ENCODE results near the gene NKAIN2. TPM values are rescaled to one million over a fixed set of nuclear protein-coding genes. Genes with fewer than 3 reads are reported as not detected.

NKAIN2 gene
- total RNA-seq, 1 experiment from 2014 or later: 2.7 TPM

DNA sequence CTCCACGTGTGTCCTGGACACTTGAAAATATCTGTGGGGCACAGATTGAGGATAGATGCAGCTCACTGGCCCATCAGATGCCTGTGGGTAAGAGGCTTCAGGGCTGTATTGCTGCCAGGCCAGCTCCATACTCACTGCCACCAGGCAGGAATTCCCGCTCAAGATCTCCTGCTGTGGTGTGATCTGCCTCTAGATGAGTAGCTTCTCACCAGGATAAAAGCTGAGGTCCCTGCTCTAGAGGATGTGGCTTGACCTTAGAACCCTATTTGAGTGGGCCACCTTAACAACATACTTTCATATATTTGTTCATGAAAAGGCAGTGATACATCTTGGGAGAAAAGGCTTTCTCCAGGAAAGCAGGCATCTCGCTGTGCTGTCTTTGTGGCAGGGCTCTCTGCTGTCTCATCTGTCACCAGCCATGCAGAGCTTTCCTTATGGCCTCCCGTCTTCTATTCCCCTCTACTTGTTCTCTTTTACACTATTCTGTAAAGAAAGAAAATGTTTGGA lies 992.9 kb downstream of the NKAIN2 start:
- DNase-seq (ENCODE audit: unreplicated experiment): no peak
- Mint-ChIP-seq H3K27me3 (ENCODE audit: insufficient read depth, unreplicated experiment) (no peaks in the 10 kb centered on the region), H3K9me3 (ENCODE audit: unreplicated experiment) (no peaks in the 10 kb centered on the region), H3K36me3 (ENCODE audit: insufficient read depth, unreplicated experiment) (no peaks in the 10 kb centered on the region), H3K4me3 (ENCODE audit: unreplicated experiment) (no peak overlapping the region), H3K27ac (ENCODE audit: low read depth, unreplicated experiment) (no peak overlapping the region), H3K4me1 (ENCODE audit: insufficient read depth, unreplicated experiment) (peaks cover 16% of the 10 kb centered on the region)
- ChIA-PET POLR2A (interaction anchor here (0.6 to 2.5 kb wide), 3 partner anchors 255 to 1357 kb away, joined by 3 to 11 read pairs (median 3); no protein-coding TSS in a partner anchor), CTCF (interaction anchor here (0.5 to 3.8 kb wide), 32 partner anchors 10 to 1384 kb away, joined by 3 to 71 read pairs (median 4); no protein-coding TSS in a partner anchor)
- intact Hi-C loops (cut with micrococcal nuclease): loop anchor here (1.0 to 10.0 kb wide), 4 partner anchors 592 to 1380 kb away; no protein-coding TSS in a partner anchor
- TF ChIP-seq, protein P1, sequence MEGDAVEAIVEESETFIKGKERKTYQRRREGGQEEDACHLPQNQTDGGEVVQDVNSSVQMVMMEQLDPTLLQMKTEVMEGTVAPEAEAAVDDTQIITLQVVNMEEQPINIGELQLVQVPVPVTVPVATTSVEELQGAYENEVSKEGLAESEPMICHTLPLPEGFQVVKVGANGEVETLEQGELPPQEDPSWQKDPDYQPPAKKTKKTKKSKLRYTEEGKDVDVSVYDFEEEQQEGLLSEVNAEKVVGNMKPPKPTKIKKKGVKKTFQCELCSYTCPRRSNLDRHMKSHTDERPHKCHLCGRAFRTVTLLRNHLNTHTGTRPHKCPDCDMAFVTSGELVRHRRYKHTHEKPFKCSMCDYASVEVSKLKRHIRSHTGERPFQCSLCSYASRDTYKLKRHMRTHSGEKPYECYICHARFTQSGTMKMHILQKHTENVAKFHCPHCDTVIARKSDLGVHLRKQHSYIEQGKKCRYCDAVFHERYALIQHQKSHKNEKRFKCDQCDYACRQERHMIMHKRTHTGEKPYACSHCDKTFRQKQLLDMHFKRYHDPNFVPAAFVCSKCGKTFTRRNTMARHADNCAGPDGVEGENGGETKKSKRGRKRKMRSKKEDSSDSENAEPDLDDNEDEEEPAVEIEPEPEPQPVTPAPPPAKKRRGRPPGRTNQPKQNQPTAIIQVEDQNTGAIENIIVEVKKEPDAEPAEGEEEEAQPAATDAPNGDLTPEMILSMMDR (IDR thresholded peaks at IDR 0.05; ENCODE audit: unreplicated experiment): no peak
- no TSS peak for BruUV-seq (replicated peaks)

DNA sequence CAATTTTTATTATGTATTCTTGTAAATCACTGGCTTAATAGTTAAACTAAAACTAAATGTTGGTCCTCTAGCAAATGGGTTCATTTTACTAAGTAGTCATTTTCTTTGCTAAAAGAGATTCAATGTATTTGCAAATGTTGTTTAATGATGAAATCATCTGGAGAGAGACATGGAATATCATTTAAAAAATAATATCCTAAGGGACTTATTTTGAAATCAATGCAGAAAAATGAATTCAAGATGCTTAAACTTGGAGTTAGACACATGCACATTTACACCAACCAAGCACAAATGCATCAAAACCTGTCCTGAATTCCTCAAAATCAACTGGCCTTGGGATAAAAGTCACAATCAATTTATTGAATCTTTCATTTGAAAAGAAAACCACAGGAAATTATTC lies 993.6 kb downstream of the NKAIN2 start:
- peaks cover 15% of the 10 kb centered on the region for H3K4me1 Mint-ChIP-seq (ENCODE audit: insufficient read depth, unreplicated experiment)
- no peak overlapping the region for H3K4me3 Mint-ChIP-seq (ENCODE audit: unreplicated experiment)
- TF ChIP-seq, protein P1 (IDR thresholded peaks at IDR 0.05; ENCODE audit: unreplicated experiment): no peak
- DNase-seq (ENCODE audit: unreplicated experiment): no peak
- intact Hi-C loops (cut with micrococcal nuclease): loop anchor here (2.0 to 10.0 kb wide), 2 partner anchors 592 to 1380 kb away; no protein-coding TSS in a partner anchor
- H3K27ac Mint-ChIP-seq (ENCODE audit: low read depth, unreplicated experiment): no peak overlapping the region
- CTCF ChIA-PET: interaction anchor here (2.8 to 3.8 kb wide), 2 partner anchors 995 to 1019 kb away, joined by 54 to 71 read pairs; no protein-coding TSS in a partner anchor
- H3K27me3 Mint-ChIP-seq (ENCODE audit: insufficient read depth, unreplicated experiment): no peaks in the 10 kb centered on the region
- H3K9me3 Mint-ChIP-seq (ENCODE audit: unreplicated experiment): no peaks in the 10 kb centered on the region
- no peaks in the 10 kb centered on the region for H3K36me3 Mint-ChIP-seq (ENCODE audit: insufficient read depth, unreplicated experiment)
- BruUV-seq (replicated peaks): no TSS peak
- POLR2A ChIA-PET: no interaction called here

DNA sequence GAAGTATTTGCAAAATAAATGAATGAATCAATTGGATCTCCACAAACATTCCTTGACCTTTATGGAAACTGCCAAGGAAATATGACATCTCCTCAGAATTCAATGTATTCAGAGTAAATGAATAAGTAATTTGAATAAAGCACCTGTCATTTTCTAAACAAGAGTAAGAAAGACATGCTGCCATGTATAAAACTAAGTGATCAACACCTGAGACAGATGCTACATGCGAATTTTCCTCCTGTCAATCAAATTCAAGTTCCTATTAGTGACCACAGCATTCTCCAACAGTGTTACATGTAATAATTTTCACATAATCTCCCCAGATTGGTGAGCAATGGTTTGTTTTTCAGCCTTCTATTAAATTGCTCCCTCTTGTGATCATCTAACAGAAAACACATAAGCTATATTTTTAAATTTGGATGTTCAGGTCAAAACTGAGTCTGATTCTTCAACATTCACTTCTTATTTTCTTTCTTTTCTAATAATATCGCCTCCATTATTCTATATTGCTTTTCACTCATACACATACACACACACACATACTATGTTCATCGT lies 995.4 kb downstream of the NKAIN2 start:
- intact Hi-C loops (cut with micrococcal nuclease): loop anchor here (10.0 kb wide), 1 partner anchor 594 kb away; no protein-coding TSS in a partner anchor
- Mint-ChIP-seq H3K27me3 (ENCODE audit: insufficient read depth, unreplicated experiment) (no peaks in the 10 kb centered on the region), H3K27ac (ENCODE audit: low read depth, unreplicated experiment) (no peak overlapping the region), H3K4me3 (ENCODE audit: unreplicated experiment) (no peak overlapping the region), H3K9me3 (ENCODE audit: unreplicated experiment) (no peaks in the 10 kb centered on the region), H3K4me1 (ENCODE audit: insufficient read depth, unreplicated experiment) (no peaks in the 10 kb centered on the region), H3K36me3 (ENCODE audit: insufficient read depth, unreplicated experiment) (no peaks in the 10 kb centered on the region)
- TF ChIP-seq, protein P1 (IDR thresholded peaks at IDR 0.05; ENCODE audit: unreplicated experiment): peak; percentile 26
- BruUV-seq (replicated peaks): no TSS peak
- DNase-seq (ENCODE audit: unreplicated experiment): peak; percentile 9
- POLR2A ChIA-PET: interaction anchor here (1.0 kb wide), 1 partner anchor 989 kb away, joined by 3 read pairs; no protein-coding TSS in a partner anchor
- CTCF ChIA-PET: interaction anchor here (0.6 to 3.0 kb wide), 12 partner anchors 53 to 1477 kb away, joined by 3 to 17 read pairs (median 3); no protein-coding TSS in a partner anchor

DNA sequence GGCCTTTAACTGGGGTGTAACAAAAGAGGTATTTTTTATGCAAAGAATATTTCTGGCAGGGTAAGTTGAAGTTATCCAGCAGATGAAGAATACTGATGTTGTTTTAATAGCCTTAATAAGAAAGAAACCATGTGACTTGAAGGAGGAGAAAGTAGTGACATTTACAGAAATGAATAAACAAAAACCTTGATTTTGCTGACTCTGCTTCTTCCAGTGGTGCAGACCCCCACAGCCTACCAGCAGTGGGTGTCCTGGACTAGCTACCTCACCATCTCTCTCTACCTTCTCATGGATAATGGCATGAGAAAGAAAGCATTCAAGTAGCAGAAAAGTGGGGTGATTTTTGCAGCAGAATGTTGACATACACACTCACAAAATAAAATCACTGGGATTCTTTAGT lies 996.0 kb downstream of the NKAIN2 start:
- ChIA-PET CTCF (interaction anchor here (0.6 to 3.0 kb wide), 12 partner anchors 53 to 1478 kb away, joined by 3 to 17 read pairs (median 3); no protein-coding TSS in a partner anchor), POLR2A (interaction anchor here (1.0 kb wide), 1 partner anchor 990 kb away, joined by 3 read pairs; no protein-coding TSS in a partner anchor)
- BruUV-seq (replicated peaks): no TSS peak
- Mint-ChIP-seq H3K36me3 (ENCODE audit: insufficient read depth, unreplicated experiment) (no peaks in the 10 kb centered on the region), H3K27me3 (ENCODE audit: insufficient read depth, unreplicated experiment) (no peaks in the 10 kb centered on the region), H3K27ac (ENCODE audit: low read depth, unreplicated experiment) (no peak overlapping the region), H3K4me1 (ENCODE audit: insufficient read depth, unreplicated experiment) (no peaks in the 10 kb centered on the region), H3K4me3 (ENCODE audit: unreplicated experiment) (no peak overlapping the region), H3K9me3 (ENCODE audit: unreplicated experiment) (no peaks in the 10 kb centered on the region)
- intact Hi-C loops (cut with micrococcal nuclease): loop anchor here (10.0 kb wide), 1 partner anchor 595 kb away; no protein-coding TSS in a partner anchor
- TF ChIP-seq, protein P1 (IDR thresholded peaks at IDR 0.05; ENCODE audit: unreplicated experiment): no peak
- DNase-seq (ENCODE audit: unreplicated experiment): no peak
